SIG-M5 treated with dmso at 0.1 percent for 504 hours (cell line): ENCODE data around the gene MTHFD1.

Experiments used
- DNase-seq: peaks from one replicate; lab custom pipeline; 2025; ENCODE audit not compliant: unreplicated experiment; lab: John Stamatoyannopoulos, UW

The MTHFD1 gene

GRCh38 chr14:64444984-64445845 is 57.1 kb downstream of the MTHFD1 start:
- DNase-seq, result no peak

- DNase-seq, result no peak
Measured at GRCh38 chr14:64447876-64448670, 59.9 kb downstream of the MTHFD1 start.

GRCh38 chr14:64450255-64450654 is 62.1 kb downstream of the MTHFD1 start:
- no peak for DNase-seq

GRCh38 chr14:64454671-64455070 is 66.5 kb downstream of the MTHFD1 start:
- DNase-seq, result no peak

- no peak for DNase-seq
Measured at GRCh38 chr14:64459405-64460136, 71.4 kb downstream of the MTHFD1 start.

- no peak for DNase-seq
Measured at GRCh38 chr14:64461221-64461620, 73.1 kb downstream of the MTHFD1 start.

- DNase-seq, result no peak
Measured at GRCh38 chr14:64463195-64463594, 75.0 kb downstream of the MTHFD1 start.

- DNase-seq, result no peak
Measured at GRCh38 chr14:64463873-64464272, 75.7 kb downstream of the MTHFD1 start.

- DNase-seq, result no peak
Measured at GRCh38 chr14:64464651-64465050, 76.5 kb downstream of the MTHFD1 start.

GRCh38 chr14:64465191-64465822 is 77.2 kb downstream of the MTHFD1 start, which contains the start of gene AKAP5:
Gene AKAP5 (plus strand): TSS chr14:64465499. CDS start chr14:64468395, 2,896 bp downstream.
- DNase-seq, result peak; percentile 20

GRCh38 chr14:64465831-64466554 is 77.8 kb downstream of the MTHFD1 start:
- DNase-seq, result no peak

GRCh38 chr14:64467101-64467500 is 78.9 kb downstream of the MTHFD1 start:
- DNase-seq, result peak; percentile 23

- DNase-seq, result no peak
Measured at GRCh38 chr14:64467566-64467965, 79.4 kb downstream of the MTHFD1 start.

GRCh38 chr14:64468451-64468850 is 80.3 kb downstream of the MTHFD1 start:
- no peak for DNase-seq

- no peak for DNase-seq
Measured at GRCh38 chr14:64474041-64474440, 85.9 kb downstream of the MTHFD1 start.

- no peak for DNase-seq
Measured at GRCh38 chr14:64474698-64475097, 86.5 kb downstream of the MTHFD1 start.

GRCh38 chr14:64475585-64476273 is 87.6 kb downstream of the MTHFD1 start:
- no peak for DNase-seq

GRCh38 chr14:64476438-64476837 is 88.3 kb downstream of the MTHFD1 start:
- no peak for DNase-seq

GRCh38 chr14:64478634-64479250 is 90.6 kb downstream of the MTHFD1 start:
- no peak for DNase-seq
